Prostate gland (tissue), 2 donors: ENCODE data around the gene POFUT1.

Source experiments
- POLR2A ChIP-seq: fragments of 450-650 bp; IDR thresholded peaks from one replicate; pipeline ENCODE4 v1.6.1; 2016; ENCODE audit warnings: antibody characterized with exemption, mild to moderate bottlenecking
- POLR2AphosphoS5 ChIP-seq: sonication (generic); formaldehyde crosslinking; IDR thresholded peaks from one replicate; pipeline ENCODE4 v1.6.1; 2017; ENCODE audit warnings: antibody characterized with exemption
- TF ChIP-seq, protein P1 (sequence below), 4 experiments: fragments of 200-600 bp in 2 of 4; fragments of 450-650 bp in 2 of 4; sonication (generic) in 2 of 4; IDR thresholded peaks; 1 replicate in 3 of 4; 2 replicates in 1 of 4; pipeline ENCODE4 v1.5.1; 2016 to 2019; ENCODE audit warnings: antibody characterized with exemption in 4 of 4, mild to moderate bottlenecking in 2 of 4, moderate library complexity in 2 of 4

GRCh38 chr20:32158943-32159660 lies 48.6 kb upstream of the POFUT1 start:
- TF ChIP-seq, protein P1, sequence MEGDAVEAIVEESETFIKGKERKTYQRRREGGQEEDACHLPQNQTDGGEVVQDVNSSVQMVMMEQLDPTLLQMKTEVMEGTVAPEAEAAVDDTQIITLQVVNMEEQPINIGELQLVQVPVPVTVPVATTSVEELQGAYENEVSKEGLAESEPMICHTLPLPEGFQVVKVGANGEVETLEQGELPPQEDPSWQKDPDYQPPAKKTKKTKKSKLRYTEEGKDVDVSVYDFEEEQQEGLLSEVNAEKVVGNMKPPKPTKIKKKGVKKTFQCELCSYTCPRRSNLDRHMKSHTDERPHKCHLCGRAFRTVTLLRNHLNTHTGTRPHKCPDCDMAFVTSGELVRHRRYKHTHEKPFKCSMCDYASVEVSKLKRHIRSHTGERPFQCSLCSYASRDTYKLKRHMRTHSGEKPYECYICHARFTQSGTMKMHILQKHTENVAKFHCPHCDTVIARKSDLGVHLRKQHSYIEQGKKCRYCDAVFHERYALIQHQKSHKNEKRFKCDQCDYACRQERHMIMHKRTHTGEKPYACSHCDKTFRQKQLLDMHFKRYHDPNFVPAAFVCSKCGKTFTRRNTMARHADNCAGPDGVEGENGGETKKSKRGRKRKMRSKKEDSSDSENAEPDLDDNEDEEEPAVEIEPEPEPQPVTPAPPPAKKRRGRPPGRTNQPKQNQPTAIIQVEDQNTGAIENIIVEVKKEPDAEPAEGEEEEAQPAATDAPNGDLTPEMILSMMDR (IDR thresholded peaks at IDR 0.05), result no peak
- TF ChIP-seq POLR2A, result no peak
- TF ChIP-seq POLR2AphosphoS5, result no peak
